ENCODE measurements around the gene MPI.
A peak's percentile ranks its signal among the peaks of the same experiment; 100 is the strongest.

The MPI gene

GRCh38 chr15:74890665-74890960 is 771 bp downstream of the MPI start:
- Histone ChIP-seq H3K4me1 (ENCODE audit: control insufficient read depth in 2 of 2, insufficient read depth in 1 of 2, low read depth in 1 of 2, low read length in 2 of 2) (peaks cover 7% of the 10 kb centered on the region in 2 donors), H3K4ac (ENCODE audit: low read length) (no peak overlapping the region), H3K27ac (replicated peaks; ENCODE audit: low read length) (no peak overlapping the region), H3K27me3 (ENCODE audit: control insufficient read depth in 3 of 3, insufficient read depth in 3 of 3, low read depth in 1 of 3, low read length in 3 of 3) (no peaks in the 10 kb centered on the region), H2BK120ac (ENCODE audit: low read depth, low read length) (no peak overlapping the region), H2AFZ (ENCODE audit: low read length) (peak overlapping the region; percentile 91), H2BK5ac (ENCODE audit: low read length) (no peak overlapping the region), H3K23ac (ENCODE audit: low read depth, low read length, poor library complexity) (no peak overlapping the region), H3K9me3 (replicated peaks in 1 of 2; ENCODE audit: control insufficient read depth in 2 of 2, insufficient read depth in 1 of 2, low read depth in 1 of 2, low read length in 2 of 2) (no peaks in the 10 kb centered on the region), H3K36me3 (replicated peaks in 1 of 2; ENCODE audit: control insufficient read depth in 2 of 2, insufficient read depth in 2 of 2, low read length in 2 of 2) (peaks cover 19 to 31% of the 10 kb centered on the region in 2 donors), H3K4me3 (ENCODE audit: low read length in 2 of 2) (peak overlapping the region; percentile 67 to 91), H2BK12ac (ENCODE audit: low read length) (no peak overlapping the region), H2AK5ac (ENCODE audit: low read depth, low read length) (no peak overlapping the region), H3K9ac (ENCODE audit: low read depth, low read length, poor library complexity) (peak overlapping the region; percentile 96), H3K79me1 (ENCODE audit: low read depth, low read length) (no peaks in the 10 kb centered on the region), H3K4me2 (ENCODE audit: insufficient read depth, low read length, poor library complexity, severe bottlenecking) (peak overlapping the region; percentile 92), H4K91ac (ENCODE audit: low read depth, low read length, poor library complexity) (no peak overlapping the region), H3K14ac (ENCODE audit: low read length) (no peak overlapping the region), H3K18ac (ENCODE audit: low read length) (no peak overlapping the region), H4K8ac (ENCODE audit: low read depth, low read length) (no peak overlapping the region), H2BK15ac (ENCODE audit: low read length) (no peak overlapping the region)
- no peak for DNase-seq (ENCODE audit: low spot score)
- no CpG with 5 or more reads among the region's 1 CpG for WGBS, 2 donors (ENCODE audit: extremely low coverage in 2 of 2, insufficient read length in 2 of 2, insufficient replicate concordance in 1 of 2)

GRCh38 chr15:74891469-74891868 is 1.6 kb downstream of the MPI start:
- Histone ChIP-seq H3K79me1 (ENCODE audit: low read depth, low read length) (no peaks in the 10 kb centered on the region), H3K27ac (replicated peaks; ENCODE audit: low read length) (no peak overlapping the region), H2BK120ac (ENCODE audit: low read depth, low read length) (no peak overlapping the region), H3K4me3 (ENCODE audit: low read length in 2 of 2) (peak overlapping the region in 1 of 2 donors; percentile 67), H2AK5ac (ENCODE audit: low read depth, low read length) (no peak overlapping the region), H3K23ac (ENCODE audit: low read depth, low read length, poor library complexity) (no peak overlapping the region), H3K18ac (ENCODE audit: low read length) (no peak overlapping the region), H3K27me3 (ENCODE audit: control insufficient read depth in 3 of 3, insufficient read depth in 3 of 3, low read depth in 1 of 3, low read length in 3 of 3) (no peaks in the 10 kb centered on the region), H3K9ac (ENCODE audit: low read depth, low read length, poor library complexity) (no peak overlapping the region), H3K4me1 (ENCODE audit: control insufficient read depth in 2 of 2, insufficient read depth in 1 of 2, low read depth in 1 of 2, low read length in 2 of 2) (peaks cover 7% of the 10 kb centered on the region in 2 donors), H3K4ac (ENCODE audit: low read length) (no peak overlapping the region), H4K91ac (ENCODE audit: low read depth, low read length, poor library complexity) (no peak overlapping the region), H2BK5ac (ENCODE audit: low read length) (no peak overlapping the region), H2AFZ (ENCODE audit: low read length) (no peak overlapping the region), H3K4me2 (ENCODE audit: insufficient read depth, low read length, poor library complexity, severe bottlenecking) (no peak overlapping the region), H2BK12ac (ENCODE audit: low read length) (no peak overlapping the region), H3K9me3 (replicated peaks in 1 of 2; ENCODE audit: control insufficient read depth in 2 of 2, insufficient read depth in 1 of 2, low read depth in 1 of 2, low read length in 2 of 2) (no peaks in the 10 kb centered on the region), H2BK15ac (ENCODE audit: low read length) (no peak overlapping the region), H4K8ac (ENCODE audit: low read depth, low read length) (no peak overlapping the region), H3K36me3 (replicated peaks in 1 of 2; ENCODE audit: control insufficient read depth in 2 of 2, insufficient read depth in 2 of 2, low read length in 2 of 2) (peaks cover 24 to 40% of the 10 kb centered on the region in 2 donors), H3K14ac (ENCODE audit: low read length) (no peak overlapping the region)
- WGBS, 2 donors (ENCODE audit: extremely low coverage in 2 of 2, insufficient read length in 2 of 2, insufficient replicate concordance in 1 of 2): no CpG with 5 or more reads among the region's 3 CpGs
- no peak for DNase-seq (ENCODE audit: low spot score)

DNA sequence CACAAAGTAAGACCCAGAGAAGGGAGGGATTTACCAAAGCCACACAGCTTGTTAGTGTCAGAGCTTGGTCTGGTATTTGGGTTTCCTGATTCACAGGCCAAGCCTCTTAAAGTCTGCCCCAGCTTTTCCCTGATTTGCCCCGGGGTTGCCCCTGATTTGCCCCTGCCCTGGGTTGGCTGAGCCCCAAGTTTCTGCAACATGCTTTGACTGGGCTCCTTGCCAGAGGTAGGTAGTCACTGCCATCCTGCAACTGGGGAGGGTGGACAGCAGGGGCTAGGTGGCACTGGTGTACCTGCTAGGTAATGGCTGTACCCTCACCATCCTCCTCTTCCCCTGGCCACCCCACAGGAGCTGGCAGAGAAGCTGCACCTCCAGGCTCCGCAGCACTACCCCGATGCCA is 2.5 kb downstream of the MPI start:
- Histone ChIP-seq H2BK5ac (ENCODE audit: low read length) (no peak overlapping the region), H3K9me3 (replicated peaks in 1 of 2; ENCODE audit: control insufficient read depth in 2 of 2, insufficient read depth in 1 of 2, low read depth in 1 of 2, low read length in 2 of 2) (no peaks in the 10 kb centered on the region), H3K79me1 (ENCODE audit: low read depth, low read length) (no peaks in the 10 kb centered on the region), H3K27me3 (ENCODE audit: control insufficient read depth in 3 of 3, insufficient read depth in 3 of 3, low read depth in 1 of 3, low read length in 3 of 3) (no peaks in the 10 kb centered on the region), H4K8ac (ENCODE audit: low read depth, low read length) (no peak overlapping the region), H2BK15ac (ENCODE audit: low read length) (no peak overlapping the region), H3K4me3 (ENCODE audit: low read length in 2 of 2) (no peak overlapping the region), H3K27ac (replicated peaks; ENCODE audit: low read length) (no peak overlapping the region), H2BK120ac (ENCODE audit: low read depth, low read length) (no peak overlapping the region), H3K9ac (ENCODE audit: low read depth, low read length, poor library complexity) (no peak overlapping the region), H4K91ac (ENCODE audit: low read depth, low read length, poor library complexity) (no peak overlapping the region), H3K4ac (ENCODE audit: low read length) (no peak overlapping the region), H3K18ac (ENCODE audit: low read length) (no peak overlapping the region), H3K14ac (ENCODE audit: low read length) (no peak overlapping the region), H3K36me3 (replicated peaks in 1 of 2; ENCODE audit: control insufficient read depth in 2 of 2, insufficient read depth in 2 of 2, low read length in 2 of 2) (peaks cover 30 to 48% of the 10 kb centered on the region in 2 donors), H2AK5ac (ENCODE audit: low read depth, low read length) (no peak overlapping the region), H3K4me2 (ENCODE audit: insufficient read depth, low read length, poor library complexity, severe bottlenecking) (no peak overlapping the region), H2AFZ (ENCODE audit: low read length) (no peak overlapping the region), H2BK12ac (ENCODE audit: low read length) (no peak overlapping the region), H3K4me1 (ENCODE audit: control insufficient read depth in 2 of 2, insufficient read depth in 1 of 2, low read depth in 1 of 2, low read length in 2 of 2) (peaks cover 7% of the 10 kb centered on the region in 2 donors), H3K23ac (ENCODE audit: low read depth, low read length, poor library complexity) (peak overlapping the region; percentile 37)
- WGBS, 2 donors (ENCODE audit: extremely low coverage in 2 of 2, insufficient read length in 2 of 2, insufficient replicate concordance in 1 of 2): no CpG with 5 or more reads among the region's 3 CpGs
- DNase-seq (ENCODE audit: low spot score): no peak

GRCh38 chr15:74892931-74893330 is 3.1 kb downstream of the MPI start:
- no peak overlapping the region for H4K91ac ChIP-seq (ENCODE audit: low read depth, low read length, poor library complexity)
- no peak overlapping the region for H3K4ac ChIP-seq (ENCODE audit: low read length)
- no peak overlapping the region for H2AK5ac ChIP-seq (ENCODE audit: low read depth, low read length)
- no peaks in the 10 kb centered on the region for H3K27me3 ChIP-seq (ENCODE audit: control insufficient read depth in 3 of 3, insufficient read depth in 3 of 3, low read depth in 1 of 3, low read length in 3 of 3)
- H3K27ac ChIP-seq (replicated peaks; ENCODE audit: low read length): no peak overlapping the region
- H2BK12ac ChIP-seq (ENCODE audit: low read length): no peak overlapping the region
- WGBS, 2 donors (ENCODE audit: extremely low coverage in 2 of 2, insufficient read length in 2 of 2, insufficient replicate concordance in 1 of 2): no CpG with 5 or more reads among the region's 2 CpGs
- H3K9ac ChIP-seq (ENCODE audit: low read depth, low read length, poor library complexity): no peak overlapping the region
- no peak overlapping the region for H3K18ac ChIP-seq (ENCODE audit: low read length)
- H3K9me3 ChIP-seq (replicated peaks in 1 of 2; ENCODE audit: control insufficient read depth in 2 of 2, insufficient read depth in 1 of 2, low read depth in 1 of 2, low read length in 2 of 2): no peaks in the 10 kb centered on the region
- no peak for DNase-seq (ENCODE audit: low spot score)
- no peak overlapping the region for H3K14ac ChIP-seq (ENCODE audit: low read length)
- H3K4me1 ChIP-seq (ENCODE audit: control insufficient read depth in 2 of 2, insufficient read depth in 1 of 2, low read depth in 1 of 2, low read length in 2 of 2): peaks cover 7% of the 10 kb centered on the region in 2 donors
- H2BK5ac ChIP-seq (ENCODE audit: low read length): no peak overlapping the region
- peaks cover 32 to 54% of the 10 kb centered on the region in 2 donors for H3K36me3 ChIP-seq (replicated peaks in 1 of 2; ENCODE audit: control insufficient read depth in 2 of 2, insufficient read depth in 2 of 2, low read length in 2 of 2)
- H2BK15ac ChIP-seq (ENCODE audit: low read length): no peak overlapping the region
- H2BK120ac ChIP-seq (ENCODE audit: low read depth, low read length): no peak overlapping the region
- no peak overlapping the region for H3K23ac ChIP-seq (ENCODE audit: low read depth, low read length, poor library complexity)
- no peak overlapping the region for H2AFZ ChIP-seq (ENCODE audit: low read length)
- H3K4me2 ChIP-seq (ENCODE audit: insufficient read depth, low read length, poor library complexity, severe bottlenecking): no peak overlapping the region
- no peaks in the 10 kb centered on the region for H3K79me1 ChIP-seq (ENCODE audit: low read depth, low read length)
- H3K4me3 ChIP-seq (ENCODE audit: low read length in 2 of 2): no peak overlapping the region
- H4K8ac ChIP-seq (ENCODE audit: low read depth, low read length): no peak overlapping the region

Data from neuronal stem cell (in vitro differentiated cells).